Kidney (tissue), 14 donors: ENCODE measurements around the gene ANO2. TPM values are rescaled to one million over a fixed set of nuclear protein-coding genes. Genes with fewer than 3 reads are reported as not detected.

Experiments
- DNase-seq, 5 donors: peaks; one replicate each; pipeline ENCODE4 v3.0.0-alpha.2; 2013 to 2020
- FAIRE-seq: peaks from 2 replicates; lab custom pipeline; 2012; peaks lifted over from hg19 to GRCh38; lab: Jason Lieb, UNC
- H3K27ac ChIP-seq, 2 donors: one replicate each; pipeline ENCODE4 v1.7.0; 2013; ENCODE audit warnings: low read depth in 2 of 2, low read length in 2 of 2, inconsistent platforms in 1 of 2
- H3K27me3 ChIP-seq: one replicate; pipeline ENCODE4 v1.7.1; 2013; ENCODE audit warnings: low read length, inconsistent platforms; ENCODE audit not compliant: control insufficient read depth, insufficient read depth
- H3K36me3 ChIP-seq, 3 donors: one replicate each; pipeline versions ENCODE4 v1.7.0 to v1.7.1; 2013; ENCODE audit warnings: low read length in 3 of 3, control low read depth in 1 of 3, inconsistent platforms in 1 of 3; ENCODE audit not compliant: insufficient read depth in 3 of 3, control insufficient read depth in 2 of 3
- H3K4me1 ChIP-seq, 3 donors: one replicate each; pipeline versions ENCODE4 v1.7.0 to v1.7.1; 2013; ENCODE audit warnings: low read length in 3 of 3, inconsistent platforms in 1 of 3, low read depth in 1 of 3; ENCODE audit not compliant: control insufficient read depth in 2 of 3, insufficient read depth in 2 of 3
- H3K4me3 ChIP-seq, 3 donors: one replicate each; pipeline versions ENCODE4 v1.7.0 to v1.8.1; 2013; ENCODE audit warnings: low read length in 3 of 3, control low read depth in 1 of 3, inconsistent platforms in 1 of 3
- H3K9ac ChIP-seq, 3 donors: one replicate each; pipeline versions ENCODE4 v1.7.0 to v1.7.1; 2013; ENCODE audit warnings: low read length in 3 of 3, control low read depth in 1 of 3, inconsistent platforms in 1 of 3
- H3K9me3 ChIP-seq, 3 donors: one replicate each; pipeline versions ENCODE4 v1.7.0 to v1.7.1; 2013; ENCODE audit warnings: low read length in 3 of 3, control low read depth in 1 of 3, inconsistent platforms in 1 of 3; ENCODE audit not compliant: control insufficient read depth in 2 of 3, insufficient read depth in 1 of 3
- CTCF ChIP-seq: IDR thresholded peaks from 3 replicates; pipeline ENCODE4 v1.5.1; 2012; ENCODE audit warnings: mild to moderate bottlenecking, moderate library complexity, borderline replicate concordance; ENCODE audit not compliant: insufficient read depth; ENCODE audit errors: extremely low read depth
- intact Hi-C: fragments of 100-400 bp; cut with DNase I; formaldehyde crosslinking; loops from one replicate; pipeline ENCODE4 v1.11.1; 2022
- polyA plus RNA-seq: library from polyadenylated mRNA; stranded (reverse); fragments of 350-450 nt; fragmentation: Illumina TruSeq; extraction: RNeasy Lipid Tissue Mini Kit (QIAGEN cat#74804); gene quantifications from one replicate; pipeline ENCODE4 v1.2.3, GENCODE V29; 2014; ENCODE audit warnings: low read depth, low replicate concordance; ENCODE audit not compliant: insufficient read depth
- total RNA-seq: library from RNA; stranded (reverse); fragmentation: NEBNext Ultra II Directional; extraction: Animal tissue kit (Norgen Biotek cat#: 25700); gene quantifications from one replicate; pipeline ENCODE4 v1.2.1, GENCODE V29; 2021
- donor health status: control.
- donor health status: control.
- donor health status: control.
- donor health status: control.
- donor health status: control.
- donor health status: DM: yes; HTN: yes; CAD: no.
- donor health status: Normal renal cell carcinoma (clear cell type).

Gene ANO2
- total and polyA plus RNA-seq, 2 donors from 2014 or later: 0.34 to 4.4 TPM

GRCh38 chr12:5803532-5803931 lies 141.5 kb downstream of the ANO2 start:
- H3K9ac ChIP-seq: no peak overlapping the region
- no peaks in the 10 kb centered on the region for H3K9me3 ChIP-seq
- H3K4me3 ChIP-seq: no peak overlapping the region
- no peaks in the 10 kb centered on the region for H3K36me3 ChIP-seq
- no peak for TF ChIP-seq CTCF
- no peaks in the 10 kb centered on the region for H3K4me1 ChIP-seq
- FAIRE-seq: no peak
- no peak overlapping the region for H3K27ac ChIP-seq
- no peaks in the 10 kb centered on the region for H3K27me3 ChIP-seq
- intact Hi-C loops: no loop called here
- no peak for DNase-seq

- FAIRE-seq: no peak
- Histone ChIP-seq H3K9ac (no peak overlapping the region), H3K9me3 (no peaks in the 10 kb centered on the region), H3K36me3 (no peaks in the 10 kb centered on the region), H3K27ac (no peak overlapping the region), H3K27me3 (no peaks in the 10 kb centered on the region), H3K4me1 (no peaks in the 10 kb centered on the region), H3K4me3 (no peak overlapping the region)
- intact Hi-C loops: no loop called here
- TF ChIP-seq CTCF: no peak
- no peak for DNase-seq
Observed at GRCh38 chr12:5798242-5799015, 146.6 kb downstream of the ANO2 start.

- intact Hi-C loops: no loop called here
- no peaks in the 10 kb centered on the region for H3K9me3 ChIP-seq
- no peak overlapping the region for H3K4me3 ChIP-seq
- H3K4me1 ChIP-seq: no peaks in the 10 kb centered on the region
- H3K9ac ChIP-seq: no peak overlapping the region
- DNase-seq (no peak), FAIRE-seq (no peak)
- no peak overlapping the region for H3K27ac ChIP-seq
- no peaks in the 10 kb centered on the region for H3K27me3 ChIP-seq
- no peaks in the 10 kb centered on the region for H3K36me3 ChIP-seq
- no peak for TF ChIP-seq CTCF
Observed at GRCh38 chr12:5797661-5798060, 147.4 kb downstream of the ANO2 start.

GRCh38 chr12:5796959-5797225 lies 148.2 kb downstream of the ANO2 start:
- intact Hi-C loops: no loop called here
- FAIRE-seq: no peak

More at GRCh38 chr12:5796959-5797225, 148.2 kb downstream of the ANO2 start:
- Histone ChIP-seq H3K4me3 (no peak overlapping the region), H3K36me3 (no peaks in the 10 kb centered on the region), H3K9me3 (no peaks in the 10 kb centered on the region), H3K4me1 (no peaks in the 10 kb centered on the region), H3K9ac (no peak overlapping the region), H3K27ac (no peak overlapping the region), H3K27me3 (no peaks in the 10 kb centered on the region)
- no peak for TF ChIP-seq CTCF
- DNase-seq: no peak
